Measurements from ENCODE around the gene ECHDC3. TPM values are rescaled to one million over a fixed set of nuclear protein-coding genes. Genes with fewer than 3 reads are reported as not detected.

ECHDC3 gene
- total and polyA plus RNA-seq, 4 donors, result 14.2 to 48.3 (median 31.4) TPM

- H3K9ac ChIP-seq (ENCODE audit: insufficient read depth in 1 of 2, low read length in 2 of 2), result no peak overlapping the region
- no peak overlapping the region for H3K4me3 ChIP-seq
- DNase-seq, result no peak
- TF ChIP-seq CTCF (IDR thresholded peaks at IDR 0.05; ENCODE audit: control extremely low read depth, extremely low read depth), result no peak
- WGBS, 2 donors, result 96 to 98% methylated on average over 6 of the region's 6 CpGs
- H3K9me3 ChIP-seq (ENCODE audit: control insufficient read depth in 4 of 4, insufficient read depth in 3 of 4, low read length in 3 of 4), result no peaks in the 10 kb centered on the region
- no peaks in the 10 kb centered on the region for H3K27me3 ChIP-seq (ENCODE audit: control insufficient read depth in 3 of 3, insufficient read depth in 3 of 3, low read length in 2 of 3)
- H3K27ac ChIP-seq (ENCODE audit: low read depth in 1 of 2, low read length in 1 of 2), result no peak overlapping the region
- no peaks in the 10 kb centered on the region for H3K36me3 ChIP-seq (ENCODE audit: control insufficient read depth in 4 of 4, insufficient read depth in 4 of 4, low read length in 4 of 4)
- H3K4me1 ChIP-seq (ENCODE audit: control insufficient read depth in 5 of 5, insufficient read depth in 5 of 5, low read length in 5 of 5), result peaks cover 0 to 12% (median 0%) of the 10 kb centered on the region in 5 donors
- no peak for ATAC-seq (ENCODE audit: insufficient read depth, low FRiP score)
Measured at GRCh38 chr10:11700539-11700938, 41.6 kb upstream of the ECHDC3 start.

- TF ChIP-seq CTCF (IDR thresholded peaks at IDR 0.05; ENCODE audit: control extremely low read depth, extremely low read depth), result no peak
- peaks cover 0 to 8% (median 0%) of the 10 kb centered on the region in 5 donors for H3K4me1 ChIP-seq (ENCODE audit: control insufficient read depth in 5 of 5, insufficient read depth in 5 of 5, low read length in 5 of 5)
- no peak overlapping the region for H3K4me3 ChIP-seq
- DNase-seq (no peak), ATAC-seq (ENCODE audit: insufficient read depth, low FRiP score) (no peak)
- H3K27ac ChIP-seq (ENCODE audit: low read depth in 1 of 2, low read length in 1 of 2), result no peak overlapping the region
- no peaks in the 10 kb centered on the region for H3K36me3 ChIP-seq (ENCODE audit: control insufficient read depth in 4 of 4, insufficient read depth in 4 of 4, low read length in 4 of 4)
- no peaks in the 10 kb centered on the region for H3K27me3 ChIP-seq (ENCODE audit: control insufficient read depth in 3 of 3, insufficient read depth in 3 of 3, low read length in 2 of 3)
- 76 to 98% methylated on average over 6 of the region's 6 CpGs for WGBS, 2 donors
- H3K9me3 ChIP-seq (ENCODE audit: control insufficient read depth in 4 of 4, insufficient read depth in 3 of 4, low read length in 3 of 4), result no peaks in the 10 kb centered on the region
- no peak overlapping the region for H3K9ac ChIP-seq (ENCODE audit: insufficient read depth in 1 of 2, low read length in 2 of 2)
Measured at GRCh38 chr10:11701451-11702095, 40.6 kb upstream of the ECHDC3 start.

- Histone ChIP-seq H3K27me3 (ENCODE audit: control insufficient read depth in 3 of 3, insufficient read depth in 3 of 3, low read length in 2 of 3) (no peaks in the 10 kb centered on the region), H3K4me3 (no peak overlapping the region), H3K9ac (ENCODE audit: insufficient read depth in 1 of 2, low read length in 2 of 2) (no peak overlapping the region), H3K27ac (ENCODE audit: low read depth in 1 of 2, low read length in 1 of 2) (no peak overlapping the region), H3K4me1 (ENCODE audit: control insufficient read depth in 5 of 5, insufficient read depth in 5 of 5, low read length in 5 of 5) (peaks cover 0 to 8% (median 0%) of the 10 kb centered on the region in 5 donors), H3K9me3 (ENCODE audit: control insufficient read depth in 4 of 4, insufficient read depth in 3 of 4, low read length in 3 of 4) (no peaks in the 10 kb centered on the region), H3K36me3 (ENCODE audit: control insufficient read depth in 4 of 4, insufficient read depth in 4 of 4, low read length in 4 of 4) (no peaks in the 10 kb centered on the region)
- WGBS, 2 donors, result 94% methylated on average over 4 of the region's 4 CpGs
- DNase-seq, result no peak
- no peak for TF ChIP-seq CTCF (IDR thresholded peaks at IDR 0.05; ENCODE audit: control extremely low read depth, extremely low read depth)
- ATAC-seq (ENCODE audit: insufficient read depth, low FRiP score), result no peak
Measured at GRCh38 chr10:11702264-11702663, 39.9 kb upstream of the ECHDC3 start.

GRCh38 chr10:11704092-11704491 lies 38.1 kb upstream of the ECHDC3 start:
- ATAC-seq (ENCODE audit: insufficient read depth, low FRiP score) (no peak), DNase-seq (no peak)
- H3K27ac ChIP-seq (ENCODE audit: low read depth in 1 of 2, low read length in 1 of 2), result no peak overlapping the region
- no peak overlapping the region for H3K9ac ChIP-seq (ENCODE audit: insufficient read depth in 1 of 2, low read length in 2 of 2)
- H3K9me3 ChIP-seq (ENCODE audit: control insufficient read depth in 4 of 4, insufficient read depth in 3 of 4, low read length in 3 of 4), result no peaks in the 10 kb centered on the region
- no peak overlapping the region for H3K4me3 ChIP-seq
- peaks cover 0 to 8% (median 0%) of the 10 kb centered on the region in 5 donors for H3K4me1 ChIP-seq (ENCODE audit: control insufficient read depth in 5 of 5, insufficient read depth in 5 of 5, low read length in 5 of 5)
- TF ChIP-seq CTCF (IDR thresholded peaks at IDR 0.05; ENCODE audit: control extremely low read depth, extremely low read depth), result no peak
- H3K27me3 ChIP-seq (ENCODE audit: control insufficient read depth in 3 of 3, insufficient read depth in 3 of 3, low read length in 2 of 3), result no peaks in the 10 kb centered on the region
- no peaks in the 10 kb centered on the region for H3K36me3 ChIP-seq (ENCODE audit: control insufficient read depth in 4 of 4, insufficient read depth in 4 of 4, low read length in 4 of 4)
- 93 to 97% methylated on average over 8 of the region's 8 CpGs for WGBS, 2 donors
